ENCODE data around the gene SCN1A.

SCN1A gene

DNA sequence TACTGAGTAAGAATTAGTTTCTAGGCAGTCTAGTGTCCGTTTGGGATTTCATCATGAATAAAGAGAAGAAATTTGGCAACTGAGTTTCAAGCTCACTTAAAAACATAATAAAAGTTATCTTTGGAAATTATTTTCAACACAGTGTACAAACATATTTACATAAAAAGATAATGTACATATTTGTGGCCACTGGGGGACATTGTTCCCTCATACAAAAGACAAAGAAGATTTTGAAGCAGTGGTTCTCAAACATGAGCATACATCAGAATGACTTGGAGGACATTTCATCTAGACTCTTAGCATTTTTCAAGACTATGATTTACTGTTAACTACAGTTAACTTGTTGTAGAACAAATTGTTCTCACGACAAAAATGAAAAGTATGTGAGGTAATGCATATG, 158.6 kb downstream of the SCN1A start:
- no peak for DNase-seq

GRCh38 chr2:165967746-165968145, 160.1 kb downstream of the SCN1A start:
- no peak for DNase-seq

DNA sequence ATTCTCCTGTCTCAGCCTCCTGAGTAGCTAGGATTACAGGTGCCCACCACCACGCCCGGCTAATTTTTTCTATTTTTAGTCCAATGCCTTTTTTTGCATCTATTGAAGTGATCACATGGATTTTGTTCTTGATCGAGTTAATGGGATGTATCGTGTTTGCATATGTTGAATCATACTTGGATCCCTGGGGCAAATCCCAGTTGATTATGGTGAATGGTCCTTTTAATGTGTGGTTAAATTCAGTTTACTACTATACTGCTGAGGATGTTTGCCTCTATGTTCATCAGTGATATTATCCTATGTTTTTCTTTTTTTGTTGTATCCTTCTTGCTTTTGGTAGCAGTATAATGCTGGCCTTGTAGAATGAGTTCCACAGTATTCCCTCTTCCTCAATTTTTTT, 166.0 kb downstream of the SCN1A start:
- DNase-seq = no peak

DNA sequence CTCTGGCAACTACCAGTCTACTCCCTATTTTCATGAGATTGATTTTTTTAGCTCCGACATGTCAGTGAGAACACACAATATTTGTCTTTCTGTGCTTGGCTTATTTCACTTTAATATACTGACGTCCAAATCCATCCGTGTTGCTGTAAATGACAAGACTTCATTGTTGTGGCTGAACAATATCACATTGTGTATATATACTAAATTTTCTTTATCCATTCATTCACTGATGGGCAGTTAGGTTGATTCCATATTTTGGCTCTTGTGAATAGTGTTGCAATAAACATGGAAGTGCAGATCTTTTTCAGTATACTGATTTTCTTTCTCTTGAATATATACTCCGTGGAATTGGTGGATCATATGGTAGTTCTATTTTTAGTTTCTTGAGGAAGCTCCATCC, 168.4 kb downstream of the SCN1A start:
- no peak for DNase-seq

GRCh38 chr2:165958313-165958960, 169.4 kb downstream of the SCN1A start:
- no peak for DNase-seq

- DNase-seq = no peak
Measured at GRCh38 chr2:165957030-165957675, 170.7 kb downstream of the SCN1A start.

DNA sequence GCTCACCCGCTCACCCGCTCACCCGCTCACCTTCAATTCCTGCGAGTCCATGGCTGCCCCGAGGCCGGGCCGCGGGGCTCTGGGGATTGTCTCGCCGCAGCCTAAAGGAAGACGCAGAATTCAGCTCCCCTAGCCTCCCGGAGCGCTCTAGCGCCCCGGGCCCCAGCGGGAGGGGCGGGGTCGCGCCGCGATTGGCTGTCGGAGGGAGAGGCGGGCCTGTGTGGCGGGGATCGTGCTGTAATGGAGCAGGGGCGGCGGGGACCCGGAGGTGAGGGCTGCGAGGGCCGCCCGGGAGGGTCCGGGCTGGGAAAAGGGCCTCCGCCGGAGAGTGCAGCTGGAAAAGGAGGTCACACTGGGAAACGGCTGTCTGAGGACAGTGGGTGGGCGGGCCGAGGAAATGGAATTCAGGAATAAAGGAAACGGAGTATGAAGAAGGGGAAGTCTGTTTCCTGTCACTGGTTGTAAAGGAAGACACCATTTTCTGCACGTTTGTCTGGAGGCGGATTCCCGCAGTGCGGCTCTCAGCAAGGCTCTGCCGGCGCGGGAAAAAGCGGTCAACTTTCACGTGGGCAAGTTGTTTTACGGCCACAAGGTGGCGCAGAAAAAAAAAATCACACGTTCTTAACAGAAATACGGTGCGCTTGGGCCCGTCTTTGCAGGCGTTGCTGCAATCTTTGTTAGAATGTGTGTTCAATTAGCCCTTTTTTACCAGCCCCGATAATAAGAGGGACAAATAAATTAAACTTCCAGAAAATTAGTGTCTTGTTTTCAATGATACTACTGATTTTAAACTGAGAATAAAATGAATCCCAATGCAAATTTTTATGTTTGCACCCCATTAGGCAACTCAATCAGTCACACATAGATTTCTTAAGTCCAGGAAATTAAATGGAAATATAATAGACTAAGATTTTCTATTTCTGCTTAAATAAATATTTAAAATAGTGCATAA, 173.9 kb downstream of the SCN1A start, which contains the start of gene TTC21B:
TSS of gene TTC21B (minus strand) at position 122 of the 952 bp plus-strand sequence. CDS start at position 51, 71 bp downstream.
- peak; percentile 94 for DNase-seq

DNA sequence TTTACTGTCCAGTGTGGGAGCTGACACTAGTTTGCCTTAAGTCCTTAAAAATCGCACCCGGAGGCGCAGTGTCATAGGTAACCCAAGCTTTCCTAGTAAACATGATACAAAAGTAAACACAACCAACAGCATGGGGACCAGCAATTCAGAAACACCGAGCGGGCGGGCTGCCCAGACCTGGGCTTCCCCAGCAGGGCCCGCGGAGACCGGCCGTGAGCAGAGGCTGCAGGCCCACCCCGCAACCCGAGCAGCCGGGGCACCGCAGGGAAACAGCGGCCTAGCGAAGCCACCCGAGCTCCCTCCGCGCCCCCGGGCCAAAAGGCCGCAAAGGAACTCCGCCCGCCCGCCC, 174.5 kb downstream of the SCN1A start:
- DNase-seq = no peak

GRCh38 chr2:165952741-165953211, 175.0 kb downstream of the SCN1A start:
- no peak for DNase-seq

GRCh38 chr2:165952085-165952484, 175.7 kb downstream of the SCN1A start:
- DNase-seq = no peak

DNA sequence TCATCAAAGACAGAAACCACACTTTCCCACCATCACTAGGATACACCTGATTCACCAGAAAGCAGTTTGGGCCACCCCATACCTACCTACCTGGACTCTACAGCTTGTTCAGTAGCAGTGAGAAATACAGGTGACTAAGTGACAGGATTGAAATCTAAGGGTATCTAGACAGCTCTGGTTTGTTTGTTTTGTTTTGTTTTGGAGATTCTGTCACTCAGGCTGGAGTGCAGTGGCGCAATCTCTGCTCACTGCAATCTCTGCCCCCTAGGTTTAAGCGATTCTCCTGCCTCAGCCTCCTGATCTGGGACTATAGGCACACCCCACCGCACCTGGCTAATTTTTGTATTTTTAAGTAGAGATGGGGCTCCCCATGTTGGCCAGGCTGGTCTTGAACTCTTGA, 177.4 kb downstream of the SCN1A start:
- no peak for DNase-seq

- DNase-seq = no peak
Measured at GRCh38 chr2:165941827-165942226, 186.0 kb downstream of the SCN1A start.

DNA sequence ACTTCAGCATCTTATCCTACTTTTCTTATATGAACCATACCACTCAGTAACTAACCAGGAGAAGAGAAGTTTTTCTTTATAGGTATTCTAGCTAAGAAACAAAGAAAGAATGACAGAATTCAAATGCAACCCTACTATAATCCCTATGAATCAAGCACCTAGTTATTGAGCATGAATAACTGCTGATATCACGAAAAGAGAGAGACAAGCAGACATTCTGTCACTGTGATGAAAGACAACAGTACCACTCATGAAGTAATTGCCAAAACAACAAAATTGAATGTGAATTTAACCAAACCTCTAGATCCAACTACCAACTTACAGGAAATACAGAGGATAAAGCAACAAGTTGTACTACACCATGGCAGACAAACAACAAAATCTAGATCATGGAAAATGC, 189.6 kb downstream of the SCN1A start:
- DNase-seq = no peak
